CD14-positive monocyte (primary cell): Measurements from ENCODE around the gene APOL4. TPM values are rescaled to one million over a fixed set of nuclear protein-coding genes. Genes with fewer than 3 reads are reported as not detected.

Experiments
- DNase-seq, 3 donors: peaks; one replicate each; pipeline ENCODE4 v3.0.0-alpha.2; 2011 to 2022
- H2AFZ ChIP-seq: 2 replicates; pipeline ENCODE4 v1.6.0; 2012; ENCODE audit warnings: mild to moderate bottlenecking, low read depth, low read length, inconsistent platforms; ENCODE audit not compliant: insufficient read depth, poor library complexity, severe bottlenecking
- H3K27ac ChIP-seq, 2 donors: 1 replicate in 1 of 2; 2 replicates in 1 of 2; pipeline ENCODE4 v1.5.1; 2012 to 2013; ENCODE audit warnings: low read length in 2 of 2, control low read depth in 1 of 2, inconsistent platforms in 1 of 2, low read depth in 1 of 2, mild to moderate bottlenecking in 1 of 2
- H3K27me3 ChIP-seq, 2 donors: one replicate each; pipeline versions ENCODE4 v1.6.0 to v1.6.1; 2011 to 2013; ENCODE audit warnings: low read length in 2 of 2; ENCODE audit not compliant: control insufficient read depth in 2 of 2, insufficient read depth in 2 of 2
- H3K36me3 ChIP-seq, 2 donors: replicated peaks in 1 of 2; 1 replicate in 1 of 2; 2 replicates in 1 of 2; pipeline versions ENCODE4 v1.5.1 to v1.6.1; 2012 to 2013; ENCODE audit warnings: low read length in 2 of 2, control low read depth in 1 of 2, inconsistent platforms in 1 of 2, mild to moderate bottlenecking in 1 of 2; ENCODE audit not compliant: insufficient read depth in 2 of 2, control insufficient read depth in 1 of 2
- H3K4me1 ChIP-seq, 2 donors: 1 replicate in 1 of 2; 2 replicates in 1 of 2; pipeline versions ENCODE4 v1.5.1 to v1.6.1; 2012 to 2013; ENCODE audit warnings: low read length in 2 of 2, control low read depth in 1 of 2, inconsistent platforms in 1 of 2, mild to moderate bottlenecking in 1 of 2, moderate library complexity in 1 of 2; ENCODE audit not compliant: insufficient read depth in 2 of 2, control insufficient read depth in 1 of 2
- H3K4me2 ChIP-seq: replicated peaks from 2 replicates; pipeline ENCODE3; 2012; ENCODE audit warnings: low read length, moderate library complexity, mild to moderate bottlenecking; ENCODE audit not compliant: poor library complexity, severe bottlenecking; ENCODE audit errors: extremely low read depth
- H3K4me3 ChIP-seq, 3 experiments: fragments of 200-600 bp in 1 of 3; sonication (generic) in 1 of 3; replicated peaks in 1 of 3; 1 replicate in 2 of 3; 2 replicates in 1 of 3; pipeline ENCODE4 v1.5.1; 2011 to 2013; ENCODE audit warnings: low read length in 3 of 3, mild to moderate bottlenecking in 3 of 3, control low read depth in 2 of 3, low read depth in 2 of 3, inconsistent platforms in 1 of 3, moderate library complexity in 1 of 3
- H3K79me2 ChIP-seq: 2 replicates; pipeline ENCODE4 v1.6.0; 2012; ENCODE audit warnings: mild to moderate bottlenecking, control low read depth, inconsistent platforms, low read length, moderate library complexity; ENCODE audit not compliant: insufficient read depth
- H3K9ac ChIP-seq: 2 replicates; pipeline ENCODE4 v1.6.0; 2017; ENCODE audit warnings: low read length, mild to moderate bottlenecking; ENCODE audit not compliant: insufficient read depth, poor library complexity, severe bottlenecking
- H3K9me3 ChIP-seq, 2 donors: replicated peaks in 1 of 2; 1 replicate in 1 of 2; 2 replicates in 1 of 2; pipeline versions ENCODE4 v1.5.1 to v1.6.1; 2012 to 2013; ENCODE audit warnings: low read length in 2 of 2, control low read depth in 1 of 2; ENCODE audit not compliant: control insufficient read depth in 1 of 2, insufficient read depth in 1 of 2
- H4K20me1 ChIP-seq: 2 replicates; pipeline ENCODE4 v1.6.0; 2012; ENCODE audit warnings: mild to moderate bottlenecking, low read length, control low read depth, moderate library complexity; ENCODE audit not compliant: insufficient read depth
- H3K27ac Mint-ChIP-seq, 7 donors: one replicate each; pipeline ENCODE4 v1.8.0; 2020; ENCODE audit warnings: mild to moderate bottlenecking in 7 of 7, mixed read lengths in 7 of 7, moderate library complexity in 6 of 7, inconsistent platforms in 2 of 7
- H3K27me3 Mint-ChIP-seq, 3 donors: one replicate each; pipeline ENCODE4 v1.8.0; 2021 to 2022; ENCODE audit warnings: low read depth in 3 of 3, mild to moderate bottlenecking in 3 of 3, mixed read lengths in 3 of 3, moderate library complexity in 3 of 3, inconsistent platforms in 1 of 3
- H3K36me3 Mint-ChIP-seq, 2 donors: one replicate each; pipeline ENCODE4 v1.8.0; 2020; ENCODE audit warnings: mixed read lengths in 2 of 2, inconsistent platforms in 1 of 2, mild to moderate bottlenecking in 1 of 2
- H3K4me1 Mint-ChIP-seq: one replicate; pipeline ENCODE4 v1.8.0; 2020; ENCODE audit warnings: mild to moderate bottlenecking, mixed read lengths
- H3K4me3 Mint-ChIP-seq, 2 donors: one replicate each; pipeline ENCODE4 v1.8.0; 2020; ENCODE audit warnings: mild to moderate bottlenecking in 2 of 2, mixed read lengths in 2 of 2, moderate library complexity in 1 of 2
- H3K9me3 Mint-ChIP-seq, 7 donors: one replicate each; pipeline ENCODE4 v1.8.0; 2020 to 2022; ENCODE audit warnings: mixed read lengths in 7 of 7, mild to moderate bottlenecking in 6 of 7, moderate library complexity in 6 of 7, inconsistent platforms in 2 of 7
- WGBS: methylation state at CpG from one replicate; pipeline ENCODE4 v1.1.5; 2013; ENCODE audit warnings: missing lambda C conversion rate; ENCODE audit not compliant: insufficient coverage; 5-methylcytosine and 5-hydroxymethylcytosine counted together
- intact Hi-C, 2 donors: fragments of 100-400 bp; cut with micrococcal nuclease; formaldehyde crosslinking; loops; one replicate each; pipeline versions ENCODE4 v1.15.0 to v1.15.1; 2023
- polyA plus RNA-seq, 3 donors: library from polyadenylated mRNA; depleted of rRNA in 1 of 3; unstranded in 2 of 3; stranded (reverse) in 1 of 3; fragments of 300-500 nt in 2 of 3; fragments of >200 nt in 1 of 3; fragmentation: Illumina TruSeq in 2 of 3; gene quantifications; 1 replicate in 2 of 3; 2 replicates in 1 of 3; pipeline ENCODE4 v1.2.3, GENCODE V29; 2012 to 2021
- TF ChIP-seq, protein P1 (sequence below): fragments of 200-600 bp; IDR thresholded peaks from one replicate; pipeline ENCODE4 v1.8.0; 2022; ENCODE audit warnings: antibody characterized with exemption, mild to moderate bottlenecking

Gene APOL4
- polyA plus RNA-seq, 3 donors = 0.51 to 1.4 (median 0.71) TPM

DNA sequence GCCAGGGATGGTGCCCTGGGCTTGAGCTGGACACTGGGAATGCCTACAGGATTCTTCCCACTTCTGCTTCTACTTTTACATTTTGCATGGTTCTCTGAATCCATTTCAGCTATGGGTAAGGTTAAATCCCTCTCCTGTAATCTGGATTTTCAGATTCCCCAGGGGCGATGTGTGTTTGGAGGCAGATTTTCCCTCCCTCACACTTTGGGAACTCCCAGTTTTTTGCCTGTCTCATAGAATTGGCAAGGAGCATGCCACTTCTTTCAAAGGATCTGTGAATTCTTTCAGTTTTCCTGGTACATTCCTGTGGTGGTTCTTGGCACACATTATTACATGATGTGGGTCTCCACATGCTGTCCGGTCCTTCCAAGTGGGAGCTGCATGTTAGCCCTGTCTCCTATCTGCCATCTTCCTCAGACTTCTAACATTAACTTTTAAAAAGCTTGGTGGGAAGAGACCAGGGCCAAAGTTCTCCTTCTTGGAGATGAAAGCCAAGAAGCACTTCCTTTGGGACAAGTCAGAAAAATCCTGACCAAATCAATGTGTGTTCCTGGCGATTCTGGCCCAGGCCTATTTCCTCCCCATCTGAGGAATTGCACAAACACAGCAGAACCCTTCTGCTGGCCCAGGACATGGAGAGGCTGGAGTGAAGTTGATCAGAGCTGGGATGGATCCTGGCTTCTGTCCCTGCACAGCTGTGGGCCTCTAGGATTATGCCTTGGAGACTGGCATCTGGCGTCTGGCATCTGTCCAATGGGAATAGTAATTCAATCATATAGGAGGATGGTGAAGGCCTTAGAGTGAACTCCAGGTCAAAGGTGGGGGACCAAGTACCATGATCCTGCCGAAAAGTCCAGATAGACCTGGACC, 43.1 kb upstream of the APOL4 start:
- WGBS = 100% methylated on average over 4 of the region's 5 CpGs
- TF ChIP-seq, protein P1, sequence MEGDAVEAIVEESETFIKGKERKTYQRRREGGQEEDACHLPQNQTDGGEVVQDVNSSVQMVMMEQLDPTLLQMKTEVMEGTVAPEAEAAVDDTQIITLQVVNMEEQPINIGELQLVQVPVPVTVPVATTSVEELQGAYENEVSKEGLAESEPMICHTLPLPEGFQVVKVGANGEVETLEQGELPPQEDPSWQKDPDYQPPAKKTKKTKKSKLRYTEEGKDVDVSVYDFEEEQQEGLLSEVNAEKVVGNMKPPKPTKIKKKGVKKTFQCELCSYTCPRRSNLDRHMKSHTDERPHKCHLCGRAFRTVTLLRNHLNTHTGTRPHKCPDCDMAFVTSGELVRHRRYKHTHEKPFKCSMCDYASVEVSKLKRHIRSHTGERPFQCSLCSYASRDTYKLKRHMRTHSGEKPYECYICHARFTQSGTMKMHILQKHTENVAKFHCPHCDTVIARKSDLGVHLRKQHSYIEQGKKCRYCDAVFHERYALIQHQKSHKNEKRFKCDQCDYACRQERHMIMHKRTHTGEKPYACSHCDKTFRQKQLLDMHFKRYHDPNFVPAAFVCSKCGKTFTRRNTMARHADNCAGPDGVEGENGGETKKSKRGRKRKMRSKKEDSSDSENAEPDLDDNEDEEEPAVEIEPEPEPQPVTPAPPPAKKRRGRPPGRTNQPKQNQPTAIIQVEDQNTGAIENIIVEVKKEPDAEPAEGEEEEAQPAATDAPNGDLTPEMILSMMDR = no peak

DNA sequence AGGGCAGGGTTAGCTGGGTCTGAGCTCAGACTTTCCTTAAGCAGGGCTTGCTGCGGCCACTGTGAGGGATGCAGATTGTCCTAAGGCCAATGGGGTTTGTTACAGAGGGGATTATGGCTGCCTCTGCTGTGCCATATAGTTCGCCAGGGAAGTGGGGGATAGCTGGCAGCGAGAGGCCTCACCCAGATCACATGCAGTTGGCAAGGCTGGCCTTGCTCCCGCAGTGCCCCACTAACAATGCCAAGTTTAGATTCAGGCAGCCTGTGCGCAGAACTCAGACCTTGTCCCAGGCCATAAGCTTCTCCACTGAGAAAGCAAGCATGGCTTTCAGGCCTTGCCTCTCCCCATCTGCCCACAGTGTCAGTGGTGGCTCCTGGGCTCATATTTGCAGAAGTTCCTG, 42.4 kb upstream of the APOL4 start:
- Histone ChIP-seq H3K9ac (no peak overlapping the region), H3K36me3 (no peaks in the 10 kb centered on the region), H2AFZ (no peak overlapping the region), H4K20me1 (no peaks in the 10 kb centered on the region), H3K9me3 (no peaks in the 10 kb centered on the region), H3K4me1 (peaks cover 4 to 8% of the 10 kb centered on the region in 2 donors), H3K27ac (no peak overlapping the region), H3K27me3 (no peaks in the 10 kb centered on the region), H3K4me3 (no peak overlapping the region), H3K4me2 (no peak overlapping the region), H3K79me2 (peaks cover 4% of the 10 kb centered on the region)
- H3K9me3 Mint-ChIP-seq = peaks cover 0 to 9% (median 5%) of the 10 kb centered on the region in 7 donors
- 98% methylated on average over 4 of the region's 5 CpGs for WGBS
- no peak for DNase-seq
- TF ChIP-seq, protein P1 = no peak
- intact Hi-C loops = no loop called here
- no peak overlapping the region for H3K27ac Mint-ChIP-seq
- peaks cover 0 to 4% (median 0%) of the 10 kb centered on the region in 3 donors for H3K27me3 Mint-ChIP-seq
- H3K4me1 Mint-ChIP-seq = peaks cover 6% of the 10 kb centered on the region
- H3K4me3 Mint-ChIP-seq = no peak overlapping the region
- no peaks in the 10 kb centered on the region for H3K36me3 Mint-ChIP-seq

More for the DNA sequence above, 43.1 kb upstream of the APOL4 start:
- Histone ChIP-seq H3K4me3 (no peak overlapping the region), H3K27ac (no peak overlapping the region), H2AFZ (no peak overlapping the region), H3K79me2 (no peaks in the 10 kb centered on the region), H3K36me3 (no peaks in the 10 kb centered on the region), H3K9me3 (no peaks in the 10 kb centered on the region), H3K9ac (no peak overlapping the region), H3K4me2 (no peak overlapping the region), H4K20me1 (no peaks in the 10 kb centered on the region), H3K4me1 (peaks cover under 1 to 2% of the 10 kb centered on the region in 2 donors), H3K27me3 (no peaks in the 10 kb centered on the region)
- Mint-ChIP-seq H3K4me1 (peaks cover 3% of the 10 kb centered on the region), H3K9me3 (peaks cover 0 to 11% (median 5%) of the 10 kb centered on the region in 7 donors), H3K36me3 (no peaks in the 10 kb centered on the region), H3K27ac (no peak overlapping the region), H3K4me3 (no peak overlapping the region), H3K27me3 (peaks cover 0 to 4% (median 0%) of the 10 kb centered on the region in 3 donors)
- DNase-seq = no peak
- intact Hi-C loops = no loop called here
